Dermis microvascular lymphatic vessel endothelial cell (primary cell): Measurements from ENCODE around the gene APBB1IP. TPM values are rescaled to one million over a fixed set of nuclear protein-coding genes. Genes with fewer than 3 reads are reported as not detected.
"Not testable (repeated sequence)": the region's sequence is repeated elsewhere in the genome, so short reads cannot be mapped to it uniquely, and the experiment has no call there.

Experiments used
- DNase-seq, 2 donors: peaks; one replicate each; pipeline versions ENCODE4 v3.0.0 to v3.0.0-alpha.2; 2010; ENCODE audit warnings: low read depth in 2 of 2
- total RNA-seq: library from RNA; depleted of rRNA; stranded (reverse); fragments of >200 nt; gene quantifications from 2 replicates; pipeline ENCODE4 v1.2.1, GENCODE V29; 2014

APBB1IP gene
- total RNA-seq, 1 donor from 2014 or later: not detected

GRCh38 chr10:26441491-26442214, 3.5 kb downstream of the APBB1IP start:
- DNase-seq: no peak

GRCh38 chr10:26445411-26446031, 7.4 kb downstream of the APBB1IP start:
- DNase-seq: no peak

- no peak for DNase-seq
Measured at GRCh38 chr10:26446258-26446657, 8.1 kb downstream of the APBB1IP start.

- no peak for DNase-seq
Measured at GRCh38 chr10:26448292-26448691, 10.2 kb downstream of the APBB1IP start.

- DNase-seq: no peak
Measured at GRCh38 chr10:26448706-26449435, 10.7 kb downstream of the APBB1IP start.

GRCh38 chr10:26449726-26450125, 11.6 kb downstream of the APBB1IP start:
- DNase-seq: no peak

GRCh38 chr10:26451903-26452302, 13.8 kb downstream of the APBB1IP start:
- no peak for DNase-seq

- DNase-seq: no peak
Measured at GRCh38 chr10:26453850-26454249, 15.7 kb downstream of the APBB1IP start.

GRCh38 chr10:26454891-26455290, 16.8 kb downstream of the APBB1IP start:
- DNase-seq: no peak

GRCh38 chr10:26455567-26456315, 17.6 kb downstream of the APBB1IP start:
- DNase-seq: no peak

- DNase-seq: no peak
Measured at GRCh38 chr10:26457088-26457487, 18.9 kb downstream of the APBB1IP start.

GRCh38 chr10:26460736-26461135, 22.6 kb downstream of the APBB1IP start:
- no peak for DNase-seq

GRCh38 chr10:26463986-26464385, 25.8 kb downstream of the APBB1IP start:
- DNase-seq: no peak

- no peak for DNase-seq
Measured at GRCh38 chr10:26464632-26465280, 26.6 kb downstream of the APBB1IP start.

- not testable (repeated sequence) for DNase-seq
Measured at GRCh38 chr10:26466531-26466930, 28.4 kb downstream of the APBB1IP start.

GRCh38 chr10:26467639-26468038, 29.5 kb downstream of the APBB1IP start:
- no peak for DNase-seq

- DNase-seq: no peak
Measured at GRCh38 chr10:26468291-26468690, 30.1 kb downstream of the APBB1IP start.

- no peak for DNase-seq
Measured at GRCh38 chr10:26468700-26469099, 30.6 kb downstream of the APBB1IP start.

GRCh38 chr10:26472492-26472778, 34.3 kb downstream of the APBB1IP start:
- no peak for DNase-seq

GRCh38 chr10:26474026-26474425, 35.9 kb downstream of the APBB1IP start:
- no peak for DNase-seq

GRCh38 chr10:26474845-26475244, 36.7 kb downstream of the APBB1IP start:
- DNase-seq: not testable (repeated sequence)

- DNase-seq: no peak
Measured at GRCh38 chr10:26475386-26475785, 37.2 kb downstream of the APBB1IP start.
